ENCODE measurements around the gene TSC22D2. TPM values are rescaled to one million over a fixed set of nuclear protein-coding genes. Genes with fewer than 3 reads are reported as not detected.

The TSC22D2 gene
- total and polyA plus RNA-seq, 2 donors (not counting 3 experiments of a cell fraction or from before 2014, with no cell fraction given), result 7.6 to 43.9 TPM

DNA sequence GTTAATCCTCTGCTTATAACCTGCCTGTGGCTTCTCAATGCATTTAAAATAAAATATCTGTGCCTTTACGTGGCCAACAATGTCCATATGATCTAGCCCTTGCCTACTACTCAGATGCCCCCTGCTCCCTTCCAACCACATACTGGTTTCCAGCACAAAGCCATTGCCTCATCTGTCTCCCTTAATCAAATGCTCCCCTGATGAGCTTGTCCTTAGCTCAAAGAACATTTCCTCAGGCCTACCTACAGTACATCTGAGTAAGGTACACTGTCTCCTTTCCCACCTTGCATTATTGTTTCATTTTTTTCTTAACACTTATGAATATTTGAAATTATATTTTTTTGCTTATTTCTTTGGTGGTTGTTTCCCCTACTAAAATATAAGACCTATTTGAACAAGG lies 5.9 kb upstream of the TSC22D2 start:
- dilution Hi-C loops (cut with MboI; ENCODE audit: extremely low pct_ligation_motif_present, low sequenced_read_pairs), result loop anchor here (25.0 kb wide), 1 partner anchor 165 kb away; no protein-coding TSS in a partner anchor
- intact Hi-C loops (cut with micrococcal nuclease), result no loop called here

DNA sequence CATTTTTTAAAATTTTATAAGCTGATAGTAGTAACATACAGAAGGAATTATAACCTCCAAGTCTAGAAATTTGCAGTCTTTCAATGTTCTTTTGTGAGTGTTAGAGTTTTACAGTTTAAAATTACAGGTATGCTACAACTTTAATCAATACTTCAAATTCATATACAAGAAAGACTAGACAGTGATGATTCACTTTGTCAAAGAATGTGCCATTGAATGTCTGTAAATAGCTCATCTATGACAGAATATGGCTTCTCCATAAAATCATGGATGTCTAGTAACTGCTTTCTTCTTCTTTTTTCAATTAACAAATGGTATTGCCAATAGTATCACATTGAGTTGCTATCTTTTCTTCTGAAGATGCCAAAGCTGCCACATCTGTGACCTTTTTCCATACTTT lies 4.1 kb upstream of the TSC22D2 start:
- no peaks in the 10 kb centered on the region for H3K36me3 ChIP-seq (ENCODE audit: control insufficient read depth in 2 of 2, extremely low read depth in 1 of 2, insufficient read depth in 2 of 2, low read length in 2 of 2)
- H3K9me3 ChIP-seq (replicated peaks; ENCODE audit: control insufficient read depth, insufficient read depth, low read length), result no peaks in the 10 kb centered on the region
- dilution Hi-C loops (cut with MboI; ENCODE audit: extremely low pct_ligation_motif_present, low sequenced_read_pairs) (loop anchor here (25.0 kb wide), 1 partner anchor 167 kb away; no protein-coding TSS in a partner anchor), intact Hi-C loops (cut with micrococcal nuclease) (no loop called here)
- no peak overlapping the region for H3K4me2 ChIP-seq (ENCODE audit: insufficient read depth, low read length)
- no peak overlapping the region for H3K27ac ChIP-seq (ENCODE audit: insufficient read depth, low read depth, low read length)
- H3K9ac ChIP-seq (replicated peaks; ENCODE audit: extremely low read depth, insufficient read depth, low read length), result no peak overlapping the region
- no peaks in the 10 kb centered on the region for H4K20me1 ChIP-seq (replicated peaks; ENCODE audit: control insufficient read depth, extremely low read depth, insufficient read depth, low read length)
- H2AFZ ChIP-seq (ENCODE audit: low read depth, low read length), result no peak overlapping the region
- H3K4me3 ChIP-seq (replicated peaks in 1 of 3; ENCODE audit: insufficient read depth in 1 of 3, low read depth in 1 of 3, low read length in 3 of 3), result no peak overlapping the region
- no TSS peak for BruUV-seq (replicated peaks)
- no peaks in the 10 kb centered on the region for H3K27me3 ChIP-seq (ENCODE audit: control insufficient read depth in 2 of 2, insufficient read depth in 2 of 2, low read length in 2 of 2)
- FAIRE-seq, result no peak
- no peak for TF ChIP-seq MYC (IDR thresholded peaks at IDR 0.05; ENCODE audit: low read depth, low read length)
- no peak for TF ChIP-seq EZH2 (IDR thresholded peaks at IDR 0.05; ENCODE audit: borderline replicate concordance, low read depth, low read length, severe bottlenecking)
- TF ChIP-seq POLR2A (IDR thresholded peaks at IDR 0.05; ENCODE audit: low read depth, low read length), result no peak
- TF ChIP-seq JUN (IDR thresholded peaks at IDR 0.05; ENCODE audit: borderline replicate concordance, insufficient read depth, insufficient read length, low read depth), result no peak
- TF ChIP-seq, protein P1, sequence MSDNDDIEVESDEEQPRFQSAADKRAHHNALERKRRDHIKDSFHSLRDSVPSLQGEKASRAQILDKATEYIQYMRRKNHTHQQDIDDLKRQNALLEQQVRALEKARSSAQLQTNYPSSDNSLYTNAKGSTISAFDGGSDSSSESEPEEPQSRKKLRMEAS (IDR thresholded peaks at IDR 0.05; ENCODE audit: insufficient read depth, insufficient read length), result no peak
- no peak for TF ChIP-seq FOS (IDR thresholded peaks at IDR 0.05; ENCODE audit: borderline replicate concordance, insufficient read depth, low read length)
- no peak for TF ChIP-seq GATA2 (IDR thresholded peaks at IDR 0.05; ENCODE audit: insufficient read depth, insufficient read length, low read depth, low read length)
- TF ChIP-seq, protein P2, sequence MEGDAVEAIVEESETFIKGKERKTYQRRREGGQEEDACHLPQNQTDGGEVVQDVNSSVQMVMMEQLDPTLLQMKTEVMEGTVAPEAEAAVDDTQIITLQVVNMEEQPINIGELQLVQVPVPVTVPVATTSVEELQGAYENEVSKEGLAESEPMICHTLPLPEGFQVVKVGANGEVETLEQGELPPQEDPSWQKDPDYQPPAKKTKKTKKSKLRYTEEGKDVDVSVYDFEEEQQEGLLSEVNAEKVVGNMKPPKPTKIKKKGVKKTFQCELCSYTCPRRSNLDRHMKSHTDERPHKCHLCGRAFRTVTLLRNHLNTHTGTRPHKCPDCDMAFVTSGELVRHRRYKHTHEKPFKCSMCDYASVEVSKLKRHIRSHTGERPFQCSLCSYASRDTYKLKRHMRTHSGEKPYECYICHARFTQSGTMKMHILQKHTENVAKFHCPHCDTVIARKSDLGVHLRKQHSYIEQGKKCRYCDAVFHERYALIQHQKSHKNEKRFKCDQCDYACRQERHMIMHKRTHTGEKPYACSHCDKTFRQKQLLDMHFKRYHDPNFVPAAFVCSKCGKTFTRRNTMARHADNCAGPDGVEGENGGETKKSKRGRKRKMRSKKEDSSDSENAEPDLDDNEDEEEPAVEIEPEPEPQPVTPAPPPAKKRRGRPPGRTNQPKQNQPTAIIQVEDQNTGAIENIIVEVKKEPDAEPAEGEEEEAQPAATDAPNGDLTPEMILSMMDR (IDR thresholded peaks at IDR 0.05; ENCODE audit: extremely low read depth in 1 of 2, insufficient read depth in 1 of 2, low read depth in 1 of 2, low read length in 2 of 2), result no peak
- TF ChIP-seq POLR2AphosphoS5 (IDR thresholded peaks at IDR 0.05; ENCODE audit: insufficient read depth, low read depth, low read length), result no peak
- ChIA-PET POLR2A (no interaction called here), CTCF (interaction anchor here (0.7 to 1.5 kb wide), 2 partner anchors 91 to 178 kb away, joined by 3 to 4 read pairs; no protein-coding TSS in a partner anchor)
- H3K79me2 ChIP-seq (ENCODE audit: control insufficient read depth, insufficient read depth, low read length), result peaks cover under 1% of the 10 kb centered on the region
- H3K4me1 ChIP-seq (ENCODE audit: control insufficient read depth, extremely low read depth, insufficient read depth, low read length), result peaks cover 9% of the 10 kb centered on the region
- H3K9me1 ChIP-seq (replicated peaks; ENCODE audit: control insufficient read depth, extremely low read depth, insufficient read depth, low read length), result no peaks in the 10 kb centered on the region
- DNase-seq (ENCODE audit: low read depth, low spot score), result no peak

More for the DNA sequence above, 5.9 kb upstream of the TSC22D2 start:
- BruUV-seq (replicated peaks), result no TSS peak
- Histone ChIP-seq H3K27ac (ENCODE audit: insufficient read depth, low read depth, low read length) (no peak overlapping the region), H3K9me3 (replicated peaks; ENCODE audit: control insufficient read depth, insufficient read depth, low read length) (no peaks in the 10 kb centered on the region), H3K4me1 (ENCODE audit: control insufficient read depth, extremely low read depth, insufficient read depth, low read length) (peaks cover 11% of the 10 kb centered on the region), H3K9me1 (replicated peaks; ENCODE audit: control insufficient read depth, extremely low read depth, insufficient read depth, low read length) (no peaks in the 10 kb centered on the region), H3K4me3 (replicated peaks in 1 of 3; ENCODE audit: insufficient read depth in 1 of 3, low read depth in 1 of 3, low read length in 3 of 3) (no peak overlapping the region), H3K36me3 (ENCODE audit: control insufficient read depth in 2 of 2, extremely low read depth in 1 of 2, insufficient read depth in 2 of 2, low read length in 2 of 2) (no peaks in the 10 kb centered on the region), H3K4me2 (ENCODE audit: insufficient read depth, low read length) (no peak overlapping the region), H4K20me1 (replicated peaks; ENCODE audit: control insufficient read depth, extremely low read depth, insufficient read depth, low read length) (no peaks in the 10 kb centered on the region), H3K27me3 (ENCODE audit: control insufficient read depth in 2 of 2, insufficient read depth in 2 of 2, low read length in 2 of 2) (no peaks in the 10 kb centered on the region), H3K9ac (replicated peaks; ENCODE audit: extremely low read depth, insufficient read depth, low read length) (no peak overlapping the region), H3K79me2 (ENCODE audit: control insufficient read depth, insufficient read depth, low read length) (no peaks in the 10 kb centered on the region), H2AFZ (ENCODE audit: low read depth, low read length) (no peak overlapping the region)
- ChIA-PET CTCF (interaction anchor here (1.2 to 1.5 kb wide), 2 partner anchors 14 to 93 kb away, joined by 4 read pairs; no protein-coding TSS in a partner anchor), POLR2A (no interaction called here)
- TF ChIP-seq MYC (IDR thresholded peaks at IDR 0.05; ENCODE audit: low read depth, low read length), result no peak
- TF ChIP-seq, protein P1 (IDR thresholded peaks at IDR 0.05; ENCODE audit: insufficient read depth, insufficient read length), result no peak
- TF ChIP-seq, protein P2 (IDR thresholded peaks at IDR 0.05; ENCODE audit: extremely low read depth in 1 of 2, insufficient read depth in 1 of 2, low read depth in 1 of 2, low read length in 2 of 2), result no peak
- no peak for TF ChIP-seq POLR2AphosphoS5 (IDR thresholded peaks at IDR 0.05; ENCODE audit: insufficient read depth, low read depth, low read length)
- DNase-seq (ENCODE audit: low read depth, low spot score), result no peak
- FAIRE-seq, result no peak

All from endothelial cell of umbilical vein (primary cell).